ENCODE results near the gene NTM. TPM values are rescaled to one million over a fixed set of nuclear protein-coding genes. Genes with fewer than 3 reads are reported as not detected.

The NTM gene
- polyA plus RNA-seq, 1 donor (not counting 4 experiments of a cell fraction or from before 2014, with no cell fraction given) = 47.9 TPM

DNA sequence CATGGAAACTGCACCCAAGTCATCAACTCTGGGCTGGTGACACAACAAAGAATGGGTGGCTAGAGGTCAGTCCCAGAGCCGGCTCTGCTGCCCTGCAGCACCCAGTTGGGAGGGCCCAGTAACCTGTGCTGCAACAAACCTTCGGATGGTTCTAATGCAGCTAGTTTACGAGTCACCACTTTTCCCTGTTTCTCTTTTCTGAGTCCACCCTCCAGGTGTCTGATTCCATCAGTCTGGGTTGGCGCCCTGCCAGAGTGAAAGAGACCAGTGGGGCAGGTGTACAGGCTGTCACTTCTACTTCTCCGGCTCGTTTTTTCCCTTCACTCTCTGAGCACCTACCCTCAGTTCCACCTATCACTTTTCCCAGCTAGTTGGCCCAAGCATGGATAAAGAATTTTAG, 572.9 kb downstream of the NTM start:
- dilution Hi-C loops (cut with MboI; ENCODE audit: extremely low pct_ligation_motif_present, low sequenced_read_pairs) = no loop called here
- FAIRE-seq (no peak), DNase-seq (ENCODE audit: low read depth, low spot score) (no peak)

DNA sequence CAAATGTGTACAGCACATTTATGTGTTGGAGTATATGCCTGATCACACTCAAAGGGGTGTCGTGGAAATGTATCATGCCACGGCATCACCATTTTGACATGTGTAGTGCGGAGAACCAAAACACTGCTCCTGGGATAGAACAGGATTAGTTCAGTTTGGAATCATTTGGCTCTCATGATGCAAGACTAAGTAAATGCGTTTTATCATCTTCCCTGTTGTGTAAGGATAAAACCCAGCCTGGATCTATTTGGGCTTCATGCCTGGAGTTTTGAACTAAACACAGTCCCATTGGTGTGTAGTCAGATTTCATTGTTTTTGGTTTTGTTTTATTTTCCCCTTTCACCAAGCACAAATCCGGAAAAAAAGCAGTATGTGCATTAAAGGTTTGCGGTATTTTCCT, 574.3 kb downstream of the NTM start:
- dilution Hi-C loops (cut with MboI; ENCODE audit: extremely low pct_ligation_motif_present, low sequenced_read_pairs) = no loop called here
- Histone ChIP-seq H4K20me1 (ENCODE audit: control insufficient read depth, extremely low read depth, insufficient read depth, low read length) (no peaks in the 10 kb centered on the region), H3K4me1 (ENCODE audit: control insufficient read depth, extremely low read depth, insufficient read depth, low read length) (no peaks in the 10 kb centered on the region), H3K27ac (ENCODE audit: control insufficient read depth, insufficient read depth, low read length) (no peak overlapping the region), H3K4me2 (ENCODE audit: control insufficient read depth, extremely low read depth, insufficient read depth, low read depth, low read length) (no peak overlapping the region), H2AFZ (ENCODE audit: control insufficient read depth, low read length) (no peak overlapping the region), H3K9me1 (ENCODE audit: control insufficient read depth, extremely low read depth, insufficient read depth, low read length) (no peaks in the 10 kb centered on the region), H3K9me3 (ENCODE audit: control insufficient read depth, low read depth, low read length) (no peaks in the 10 kb centered on the region), H3K27me3 (ENCODE audit: control insufficient read depth, extremely low read depth, insufficient read depth, low read length) (no peaks in the 10 kb centered on the region), H3K4me3 (ENCODE audit: control insufficient read depth in 2 of 3, extremely low read depth in 1 of 3, insufficient read depth in 2 of 3, low read depth in 1 of 3, low read length in 3 of 3) (no peak overlapping the region), H3K79me2 (ENCODE audit: control insufficient read depth, insufficient read depth, low read length) (peaks cover 8% of the 10 kb centered on the region), H3K36me3 (ENCODE audit: control insufficient read depth in 2 of 2, extremely low read depth in 1 of 2, insufficient read depth in 2 of 2, low read length in 2 of 2) (peaks cover 0 to 4% of the 10 kb centered on the region in 2 experiments), H3K9ac (ENCODE audit: control insufficient read depth, extremely low read depth, insufficient read depth, low read length) (no peak overlapping the region)
- FAIRE-seq (no peak), DNase-seq (ENCODE audit: low read depth, low spot score) (no peak)
- TF ChIP-seq EZH2 (IDR thresholded peaks at IDR 0.05; ENCODE audit: low read length) = no peak
- TF ChIP-seq, protein P1, sequence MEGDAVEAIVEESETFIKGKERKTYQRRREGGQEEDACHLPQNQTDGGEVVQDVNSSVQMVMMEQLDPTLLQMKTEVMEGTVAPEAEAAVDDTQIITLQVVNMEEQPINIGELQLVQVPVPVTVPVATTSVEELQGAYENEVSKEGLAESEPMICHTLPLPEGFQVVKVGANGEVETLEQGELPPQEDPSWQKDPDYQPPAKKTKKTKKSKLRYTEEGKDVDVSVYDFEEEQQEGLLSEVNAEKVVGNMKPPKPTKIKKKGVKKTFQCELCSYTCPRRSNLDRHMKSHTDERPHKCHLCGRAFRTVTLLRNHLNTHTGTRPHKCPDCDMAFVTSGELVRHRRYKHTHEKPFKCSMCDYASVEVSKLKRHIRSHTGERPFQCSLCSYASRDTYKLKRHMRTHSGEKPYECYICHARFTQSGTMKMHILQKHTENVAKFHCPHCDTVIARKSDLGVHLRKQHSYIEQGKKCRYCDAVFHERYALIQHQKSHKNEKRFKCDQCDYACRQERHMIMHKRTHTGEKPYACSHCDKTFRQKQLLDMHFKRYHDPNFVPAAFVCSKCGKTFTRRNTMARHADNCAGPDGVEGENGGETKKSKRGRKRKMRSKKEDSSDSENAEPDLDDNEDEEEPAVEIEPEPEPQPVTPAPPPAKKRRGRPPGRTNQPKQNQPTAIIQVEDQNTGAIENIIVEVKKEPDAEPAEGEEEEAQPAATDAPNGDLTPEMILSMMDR (optimal IDR thresholded peaks at IDR 0.05 in 1 of 3, IDR thresholded peaks at IDR 0.05 in 1 of 3, conservative IDR thresholded peaks at IDR 0.05 in 1 of 3; ENCODE audit: extremely low read depth in 1 of 3, insufficient read depth in 2 of 3, low read length in 3 of 3) = no peak

More for the DNA sequence above, 572.9 kb downstream of the NTM start:
- TF ChIP-seq EZH2 (IDR thresholded peaks at IDR 0.05; ENCODE audit: low read length) = no peak
- TF ChIP-seq, protein P1 (optimal IDR thresholded peaks at IDR 0.05 in 1 of 3, IDR thresholded peaks at IDR 0.05 in 1 of 3, conservative IDR thresholded peaks at IDR 0.05 in 1 of 3; ENCODE audit: extremely low read depth in 1 of 3, insufficient read depth in 2 of 3, low read length in 3 of 3) = no peak
- Histone ChIP-seq H3K9ac (ENCODE audit: control insufficient read depth, extremely low read depth, insufficient read depth, low read length) (no peak overlapping the region), H3K4me2 (ENCODE audit: control insufficient read depth, extremely low read depth, insufficient read depth, low read depth, low read length) (no peak overlapping the region), H3K4me3 (ENCODE audit: control insufficient read depth in 2 of 3, extremely low read depth in 1 of 3, insufficient read depth in 2 of 3, low read depth in 1 of 3, low read length in 3 of 3) (no peak overlapping the region), H4K20me1 (ENCODE audit: control insufficient read depth, extremely low read depth, insufficient read depth, low read length) (no peaks in the 10 kb centered on the region), H3K27ac (ENCODE audit: control insufficient read depth, insufficient read depth, low read length) (no peak overlapping the region), H3K9me3 (ENCODE audit: control insufficient read depth, low read depth, low read length) (no peaks in the 10 kb centered on the region), H3K36me3 (ENCODE audit: control insufficient read depth in 2 of 2, extremely low read depth in 1 of 2, insufficient read depth in 2 of 2, low read length in 2 of 2) (peaks cover 0 to 4% of the 10 kb centered on the region in 2 experiments), H3K27me3 (ENCODE audit: control insufficient read depth, extremely low read depth, insufficient read depth, low read length) (no peaks in the 10 kb centered on the region), H2AFZ (ENCODE audit: control insufficient read depth, low read length) (no peak overlapping the region), H3K79me2 (ENCODE audit: control insufficient read depth, insufficient read depth, low read length) (peaks cover 9% of the 10 kb centered on the region), H3K4me1 (ENCODE audit: control insufficient read depth, extremely low read depth, insufficient read depth, low read length) (no peaks in the 10 kb centered on the region), H3K9me1 (ENCODE audit: control insufficient read depth, extremely low read depth, insufficient read depth, low read length) (no peaks in the 10 kb centered on the region)
